WI38 (cell line): Measurements from ENCODE around the gene PADI1.
A peak's percentile ranks its signal among the peaks of the same experiment; 100 is the strongest.

Source experiments
- H3K4me3 ChIP-seq: 2 replicates; pipeline ENCODE4 v1.5.1; 2011; ENCODE audit warnings: low read depth, mild to moderate bottlenecking, control low read depth, low read length
- TF ChIP-seq, protein P1 (sequence below): IDR thresholded peaks from 2 replicates; pipeline ENCODE4 v1.5.1; 2012; ENCODE audit warnings: low read depth, mild to moderate bottlenecking, control low read depth, low read length

The PADI1 gene

DNA sequence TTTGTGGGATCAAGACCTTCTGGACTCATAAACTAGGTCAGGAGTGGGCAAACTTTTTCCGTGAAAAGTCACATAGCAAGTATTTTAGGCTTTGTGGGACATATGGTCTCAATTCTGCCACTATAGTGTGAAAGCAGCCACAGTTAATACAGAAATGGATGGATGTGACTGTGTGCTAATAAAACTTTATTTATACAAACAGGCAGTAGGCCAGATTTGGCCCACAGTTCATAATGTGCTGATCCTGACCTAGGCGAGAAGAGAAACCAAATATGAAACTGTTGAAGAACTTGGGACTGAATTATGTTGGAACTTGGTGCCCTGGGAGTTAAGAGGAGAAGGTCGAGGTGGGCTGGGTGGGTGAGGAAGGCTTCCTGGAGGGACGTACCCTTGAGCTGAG is 61.0 kb downstream of the PADI1 start:
- H3K4me3 ChIP-seq, result no peak overlapping the region
- TF ChIP-seq, protein P1, sequence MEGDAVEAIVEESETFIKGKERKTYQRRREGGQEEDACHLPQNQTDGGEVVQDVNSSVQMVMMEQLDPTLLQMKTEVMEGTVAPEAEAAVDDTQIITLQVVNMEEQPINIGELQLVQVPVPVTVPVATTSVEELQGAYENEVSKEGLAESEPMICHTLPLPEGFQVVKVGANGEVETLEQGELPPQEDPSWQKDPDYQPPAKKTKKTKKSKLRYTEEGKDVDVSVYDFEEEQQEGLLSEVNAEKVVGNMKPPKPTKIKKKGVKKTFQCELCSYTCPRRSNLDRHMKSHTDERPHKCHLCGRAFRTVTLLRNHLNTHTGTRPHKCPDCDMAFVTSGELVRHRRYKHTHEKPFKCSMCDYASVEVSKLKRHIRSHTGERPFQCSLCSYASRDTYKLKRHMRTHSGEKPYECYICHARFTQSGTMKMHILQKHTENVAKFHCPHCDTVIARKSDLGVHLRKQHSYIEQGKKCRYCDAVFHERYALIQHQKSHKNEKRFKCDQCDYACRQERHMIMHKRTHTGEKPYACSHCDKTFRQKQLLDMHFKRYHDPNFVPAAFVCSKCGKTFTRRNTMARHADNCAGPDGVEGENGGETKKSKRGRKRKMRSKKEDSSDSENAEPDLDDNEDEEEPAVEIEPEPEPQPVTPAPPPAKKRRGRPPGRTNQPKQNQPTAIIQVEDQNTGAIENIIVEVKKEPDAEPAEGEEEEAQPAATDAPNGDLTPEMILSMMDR, result no peak

DNA sequence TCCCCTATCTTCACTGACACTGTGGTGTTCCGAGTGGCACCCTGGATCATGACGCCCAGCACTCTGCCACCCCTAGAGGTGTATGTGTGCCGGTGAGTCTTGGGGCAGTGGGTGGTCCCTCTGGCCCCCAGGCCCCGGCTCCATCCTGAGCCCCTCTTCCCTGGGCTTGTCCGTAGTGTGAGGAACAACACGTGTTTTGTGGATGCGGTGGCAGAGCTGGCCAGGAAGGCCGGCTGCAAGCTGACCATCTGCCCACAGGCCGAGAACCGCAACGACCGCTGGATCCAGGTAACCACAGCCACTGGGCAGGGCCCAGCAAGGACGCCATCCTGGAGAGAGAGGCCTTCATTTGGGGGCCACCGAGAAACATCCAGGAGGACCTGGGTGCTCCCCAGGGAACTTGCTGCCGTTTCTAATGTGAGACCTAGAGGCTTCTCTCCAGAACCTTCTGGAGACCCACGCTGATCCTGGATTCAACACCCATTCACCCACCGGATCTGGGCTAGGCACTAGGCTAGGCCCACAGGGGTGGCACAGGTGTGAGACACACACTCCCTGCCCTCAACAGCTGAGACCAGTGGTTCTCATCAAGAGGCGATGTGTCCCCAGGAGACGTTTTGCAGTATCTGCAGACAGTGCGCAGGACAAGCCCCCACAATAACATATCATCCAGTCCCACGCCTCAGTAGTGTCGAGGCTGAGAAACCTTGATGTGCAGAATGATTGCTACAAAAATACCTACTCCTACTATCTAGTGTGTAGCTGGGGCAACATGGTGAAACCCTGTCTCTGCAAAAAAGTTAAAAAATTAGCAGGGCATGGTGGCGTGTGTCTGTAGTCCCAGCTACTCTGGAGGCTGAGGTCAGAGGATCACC is 66.2 kb downstream of the PADI1 start:
- no peak overlapping the region for H3K4me3 ChIP-seq
- TF ChIP-seq, protein P1, result no peak

DNA sequence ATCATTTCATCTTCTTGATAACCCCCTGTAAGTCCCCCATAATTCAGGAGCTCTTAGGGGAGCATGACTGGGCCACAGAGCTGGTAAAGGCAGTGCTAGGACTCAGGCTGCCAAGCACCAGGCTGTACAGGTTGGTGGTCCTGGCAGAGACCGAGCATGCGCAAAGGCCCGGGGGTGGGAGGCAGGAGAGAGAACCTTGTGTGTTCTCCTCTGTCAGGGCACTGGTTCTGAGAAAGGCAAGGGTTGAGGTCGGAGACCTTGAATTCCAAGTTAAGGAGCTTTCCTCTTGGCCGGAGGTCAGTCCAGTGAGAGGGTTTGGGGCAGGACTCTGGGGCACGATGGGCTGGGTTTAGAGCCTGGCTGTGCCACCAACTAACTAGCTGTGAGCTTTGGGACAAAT is 67.1 kb downstream of the PADI1 start:
- TF ChIP-seq, protein P1, result no peak
- H3K4me3 ChIP-seq, result no peak overlapping the region

DNA sequence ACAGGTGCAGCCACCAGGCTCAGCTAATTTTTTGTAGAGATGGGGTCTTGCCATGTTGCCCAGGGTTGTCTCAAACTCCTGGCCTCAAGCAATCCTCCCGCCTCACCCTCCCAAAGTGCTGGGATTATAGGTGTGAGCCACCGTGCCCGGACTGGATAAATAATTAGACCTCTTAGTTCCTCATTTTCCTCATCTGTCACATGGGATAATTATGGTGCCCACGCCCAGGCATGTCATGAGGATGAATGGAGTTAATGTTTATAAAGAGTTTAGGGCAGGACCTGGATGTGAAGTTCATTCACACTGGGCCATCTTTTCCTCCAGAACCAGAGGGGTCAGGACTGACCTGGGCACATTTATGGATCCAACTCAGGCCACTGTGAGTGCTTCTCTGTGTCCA is 67.7 kb downstream of the PADI1 start:
- H3K4me3 ChIP-seq, result no peak overlapping the region
- TF ChIP-seq, protein P1, result no peak

DNA sequence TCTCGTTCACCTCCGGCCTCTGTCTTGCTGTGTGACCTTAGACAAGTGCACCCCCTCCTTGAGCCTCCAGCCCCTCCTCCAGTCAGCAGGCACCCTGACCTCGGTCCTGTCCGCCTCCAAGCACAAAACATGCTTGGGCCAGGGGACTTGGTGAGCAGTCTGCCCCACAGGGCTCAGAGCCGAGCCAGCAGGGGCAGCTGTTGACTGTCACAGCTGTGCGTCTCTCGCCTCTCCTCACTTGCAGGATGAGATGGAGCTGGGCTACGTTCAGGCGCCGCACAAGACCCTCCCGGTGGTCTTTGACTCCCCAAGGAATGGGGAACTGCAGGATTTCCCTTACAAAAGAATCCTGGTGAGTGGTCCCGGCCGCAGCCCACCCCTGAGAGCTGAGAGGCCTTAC is 68.2 kb downstream of the PADI1 start:
- TF ChIP-seq, protein P1, result no peak

DNA sequence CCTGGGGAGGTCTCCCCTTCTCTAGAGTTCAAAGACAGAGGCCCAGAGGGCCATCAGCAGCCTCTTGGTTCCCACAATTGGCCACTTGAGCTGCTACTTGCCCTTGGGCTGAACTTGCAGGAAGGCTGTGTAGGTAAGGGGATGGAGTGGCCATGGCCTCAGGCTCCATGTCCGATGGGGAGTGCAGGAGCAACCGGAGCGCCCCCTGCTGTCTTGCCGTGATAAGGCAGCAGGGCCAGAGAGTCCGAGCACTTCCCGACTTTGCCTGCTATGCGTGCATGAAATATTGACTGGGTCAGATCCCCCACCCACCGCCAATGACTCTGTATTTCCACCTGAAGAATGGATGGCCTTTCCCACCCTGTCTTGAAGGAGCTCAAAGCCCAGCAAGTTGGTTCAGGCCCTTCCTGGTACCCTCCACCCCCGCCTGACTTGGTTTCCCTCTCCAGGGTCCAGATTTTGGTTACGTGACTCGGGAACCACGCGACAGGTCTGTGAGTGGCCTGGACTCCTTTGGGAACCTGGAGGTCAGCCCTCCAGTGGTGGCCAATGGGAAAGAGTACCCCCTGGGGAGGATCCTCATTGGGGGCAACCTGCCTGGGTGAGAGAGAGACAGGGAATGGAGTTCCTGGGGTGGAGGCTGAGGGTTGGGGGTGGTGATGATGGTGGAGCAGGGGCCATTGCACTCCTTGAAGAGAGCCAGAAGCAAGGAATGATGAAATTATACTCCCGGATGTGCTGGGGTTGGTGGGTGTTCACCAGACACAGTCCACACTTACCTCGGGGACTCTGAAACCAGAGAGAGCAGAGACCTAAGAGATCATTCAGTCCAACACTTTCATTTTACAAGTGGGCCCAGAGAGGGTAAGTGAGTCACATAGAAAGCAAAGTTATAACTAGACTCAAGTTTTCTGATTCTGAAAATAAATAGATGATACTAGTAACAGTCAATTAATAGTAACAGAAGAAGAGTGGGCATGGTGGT is 69.5 kb downstream of the PADI1 start:
- TF ChIP-seq, protein P1, result peak; percentile 92
- H3K4me3 ChIP-seq, result no peak overlapping the region

More for the DNA sequence above, 68.2 kb downstream of the PADI1 start:
- no peak overlapping the region for H3K4me3 ChIP-seq
